Upper lobe of left lung (tissue), 4 donors: ENCODE measurements around the gene SELL.

Experiments
- CTCF ChIP-seq, 6 experiments: fragments of 450-650 bp in 4 of 6; fragments of 200-600 bp in 2 of 6; sonication (generic) in 2 of 6; IDR thresholded peaks; one replicate each; pipeline ENCODE4 v1.5.1; 2016 to 2019; ENCODE audit warnings: antibody characterized with exemption in 6 of 6
- POLR2A ChIP-seq, 4 donors: fragments of 450-650 bp; IDR thresholded peaks; one replicate each; pipeline ENCODE4 v1.5.1; 2016 to 2017; ENCODE audit warnings: antibody characterized with exemption in 4 of 4, mild to moderate bottlenecking in 2 of 4
- POLR2AphosphoS5 ChIP-seq, 2 donors: sonication (generic); formaldehyde crosslinking; IDR thresholded peaks; one replicate each; pipeline ENCODE4 v1.5.1; 2017; ENCODE audit warnings: antibody characterized with exemption in 2 of 2

GRCh38 chr1:169727307-169727706 lies 15.9 kb upstream of the SELL start:
- TF ChIP-seq CTCF (IDR thresholded peaks at IDR 0.05) (no peak), POLR2AphosphoS5 (IDR thresholded peaks at IDR 0.05) (no peak), POLR2A (IDR thresholded peaks at IDR 0.05) (no peak)
